ENCODE data around the gene PDCD1LG2.

- TF ChIP-seq POLR2A (IDR thresholded peaks at IDR 0.05; ENCODE audit: low read depth) = no peak
- TF ChIP-seq, protein P1, sequence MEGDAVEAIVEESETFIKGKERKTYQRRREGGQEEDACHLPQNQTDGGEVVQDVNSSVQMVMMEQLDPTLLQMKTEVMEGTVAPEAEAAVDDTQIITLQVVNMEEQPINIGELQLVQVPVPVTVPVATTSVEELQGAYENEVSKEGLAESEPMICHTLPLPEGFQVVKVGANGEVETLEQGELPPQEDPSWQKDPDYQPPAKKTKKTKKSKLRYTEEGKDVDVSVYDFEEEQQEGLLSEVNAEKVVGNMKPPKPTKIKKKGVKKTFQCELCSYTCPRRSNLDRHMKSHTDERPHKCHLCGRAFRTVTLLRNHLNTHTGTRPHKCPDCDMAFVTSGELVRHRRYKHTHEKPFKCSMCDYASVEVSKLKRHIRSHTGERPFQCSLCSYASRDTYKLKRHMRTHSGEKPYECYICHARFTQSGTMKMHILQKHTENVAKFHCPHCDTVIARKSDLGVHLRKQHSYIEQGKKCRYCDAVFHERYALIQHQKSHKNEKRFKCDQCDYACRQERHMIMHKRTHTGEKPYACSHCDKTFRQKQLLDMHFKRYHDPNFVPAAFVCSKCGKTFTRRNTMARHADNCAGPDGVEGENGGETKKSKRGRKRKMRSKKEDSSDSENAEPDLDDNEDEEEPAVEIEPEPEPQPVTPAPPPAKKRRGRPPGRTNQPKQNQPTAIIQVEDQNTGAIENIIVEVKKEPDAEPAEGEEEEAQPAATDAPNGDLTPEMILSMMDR (IDR thresholded peaks at IDR 0.05) = no peak
- no peak for TF ChIP-seq POLR2AphosphoS5 (IDR thresholded peaks at IDR 0.05)
Observed at GRCh38 chr9:5480919-5481318, 29.4 kb upstream of the PDCD1LG2 start.

All from esophagus muscularis mucosa (tissue), 3 donors.